LNCAP (cell line): Measurements from ENCODE around the gene EPAS1.

Source experiments
- TF ChIP-seq, protein P1 (sequence below): fragments of 450-650 bp; IDR thresholded peaks from 2 replicates; pipeline ENCODE4 v1.5.1; 2017; ENCODE audit warnings: mild to moderate bottlenecking

EPAS1 gene

GRCh38 chr2:46284260-46284659, 12.9 kb upstream of the EPAS1 start:
- TF ChIP-seq, protein P1, sequence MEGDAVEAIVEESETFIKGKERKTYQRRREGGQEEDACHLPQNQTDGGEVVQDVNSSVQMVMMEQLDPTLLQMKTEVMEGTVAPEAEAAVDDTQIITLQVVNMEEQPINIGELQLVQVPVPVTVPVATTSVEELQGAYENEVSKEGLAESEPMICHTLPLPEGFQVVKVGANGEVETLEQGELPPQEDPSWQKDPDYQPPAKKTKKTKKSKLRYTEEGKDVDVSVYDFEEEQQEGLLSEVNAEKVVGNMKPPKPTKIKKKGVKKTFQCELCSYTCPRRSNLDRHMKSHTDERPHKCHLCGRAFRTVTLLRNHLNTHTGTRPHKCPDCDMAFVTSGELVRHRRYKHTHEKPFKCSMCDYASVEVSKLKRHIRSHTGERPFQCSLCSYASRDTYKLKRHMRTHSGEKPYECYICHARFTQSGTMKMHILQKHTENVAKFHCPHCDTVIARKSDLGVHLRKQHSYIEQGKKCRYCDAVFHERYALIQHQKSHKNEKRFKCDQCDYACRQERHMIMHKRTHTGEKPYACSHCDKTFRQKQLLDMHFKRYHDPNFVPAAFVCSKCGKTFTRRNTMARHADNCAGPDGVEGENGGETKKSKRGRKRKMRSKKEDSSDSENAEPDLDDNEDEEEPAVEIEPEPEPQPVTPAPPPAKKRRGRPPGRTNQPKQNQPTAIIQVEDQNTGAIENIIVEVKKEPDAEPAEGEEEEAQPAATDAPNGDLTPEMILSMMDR = no peak

GRCh38 chr2:46284796-46285195, 12.4 kb upstream of the EPAS1 start:
- TF ChIP-seq, protein P1 = no peak

- TF ChIP-seq, protein P1 = no peak
Measured at GRCh38 chr2:46286715-46287114, 10.5 kb upstream of the EPAS1 start.

DNA sequence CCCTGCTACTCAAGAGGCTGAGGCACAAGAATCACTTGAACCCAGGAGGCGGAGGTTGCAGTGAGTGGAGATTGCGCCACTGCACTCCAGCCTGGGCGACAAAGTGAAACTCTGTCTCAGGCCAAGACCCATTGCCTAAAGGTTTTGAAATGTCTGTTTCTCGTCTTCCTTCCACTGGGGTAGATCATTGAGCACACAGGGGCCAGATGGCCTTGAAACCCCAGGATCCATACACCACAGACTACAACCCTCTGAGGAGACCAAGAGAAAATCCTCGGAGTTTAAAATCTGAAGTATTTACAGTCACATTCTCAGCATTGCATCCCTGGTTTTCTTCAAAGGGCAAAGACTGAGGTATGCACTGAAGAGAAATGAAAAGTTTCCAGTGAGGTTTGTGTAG, 7.1 kb upstream of the EPAS1 start:
- TF ChIP-seq, protein P1 = no peak

DNA sequence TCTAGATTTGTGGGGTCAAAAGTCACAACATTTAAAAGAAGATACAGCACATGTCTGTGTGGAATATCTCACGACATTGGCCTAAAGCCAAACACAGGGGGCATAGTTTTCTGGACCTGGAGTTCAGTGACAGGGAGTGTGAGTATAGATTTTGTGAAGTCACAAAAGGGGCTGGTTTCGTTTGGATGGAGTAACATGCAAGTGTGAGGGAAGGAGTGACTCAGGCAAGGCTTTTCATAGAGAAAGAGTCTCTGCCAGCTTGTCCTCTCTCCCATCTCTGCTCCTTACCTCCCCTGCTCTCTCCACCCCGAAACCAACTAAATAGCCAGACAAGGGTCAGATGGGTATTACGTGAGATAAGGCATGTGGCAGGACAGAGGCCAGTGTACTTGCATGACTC, 3.7 kb upstream of the EPAS1 start:
- TF ChIP-seq, protein P1 = no peak

- TF ChIP-seq, protein P1 = 0 out of 2 replicates have a peak, but pooled peaks have one; percentile 11
Measured at GRCh38 chr2:46294176-46294836, 2.9 kb upstream of the EPAS1 start.

DNA sequence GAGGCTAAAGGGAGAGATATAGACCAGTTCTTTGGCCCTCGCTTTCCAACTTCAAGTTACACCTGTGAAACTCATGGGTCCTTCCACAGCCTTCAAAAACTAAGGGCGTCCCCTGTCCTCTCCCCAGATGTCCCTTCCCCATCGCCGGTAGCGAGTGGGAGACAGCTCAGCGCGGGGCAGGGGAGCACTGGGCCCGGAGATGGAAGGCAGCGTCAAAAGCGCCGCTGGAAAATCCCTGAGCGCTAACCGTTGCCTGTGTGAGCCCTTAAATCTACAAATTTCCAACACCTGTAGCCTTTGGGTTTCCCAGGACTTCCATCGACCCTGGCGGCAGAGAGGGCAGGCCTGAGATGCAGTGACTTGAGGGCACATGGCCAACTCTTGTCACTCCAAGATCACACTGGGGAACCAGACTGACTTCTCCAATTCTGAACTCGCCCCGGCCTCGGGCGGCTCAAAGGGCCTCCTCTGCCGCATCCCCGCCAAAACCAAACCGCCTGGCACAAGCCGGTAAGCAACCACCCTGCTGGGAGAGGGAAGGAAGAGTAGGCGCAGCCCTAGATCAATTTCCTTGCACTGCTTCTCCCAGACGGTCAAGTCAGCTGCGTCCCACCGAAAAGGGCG, 879 bp upstream of the EPAS1 start:
- TF ChIP-seq, protein P1 = no peak
